Measurements from ENCODE around the gene SSR3.
"Not testable (repeated sequence)": the region's sequence is repeated elsewhere in the genome, so short reads cannot be mapped to it uniquely, and the experiment has no call there.

Gene SSR3

DNA sequence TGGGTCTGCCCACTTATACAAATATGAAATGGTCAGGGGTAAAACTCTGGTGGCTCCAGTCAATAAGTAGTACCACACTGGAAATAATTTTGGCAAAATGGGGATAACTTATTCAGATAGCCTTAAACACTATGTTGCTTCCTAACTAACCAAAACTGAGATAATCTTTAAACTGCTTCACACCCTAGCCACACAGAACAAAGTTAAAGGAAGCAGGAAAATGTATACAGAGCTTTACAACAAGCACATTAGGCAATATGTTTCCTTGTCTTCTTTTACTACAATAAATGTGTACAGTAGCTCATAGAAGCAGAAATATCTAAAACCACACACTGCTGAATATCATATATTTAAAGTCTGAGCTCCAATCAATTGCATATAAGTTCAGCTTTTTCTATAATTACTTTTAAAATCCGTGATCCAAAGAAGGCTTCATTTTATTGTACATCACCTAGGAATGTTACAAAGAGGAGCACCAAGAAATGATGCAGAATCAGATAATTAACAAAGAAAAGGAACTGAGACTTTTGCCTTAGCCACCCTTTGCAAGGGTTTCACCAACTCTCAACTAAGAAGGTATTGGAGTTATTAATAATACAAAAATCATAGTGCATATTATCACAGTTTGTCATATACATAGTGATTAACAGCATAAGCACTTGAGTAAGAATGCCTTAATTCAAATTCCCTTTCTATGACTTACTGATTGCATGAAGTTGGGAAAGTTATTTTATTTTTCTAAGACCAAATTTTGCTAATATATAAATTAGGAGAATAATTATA lies 9.2 kb upstream of the SSR3 start:
- no peaks in the 10 kb centered on the region for H3K9me3 ChIP-seq (ENCODE audit: control insufficient read depth, low read length)
- no peak overlapping the region for H3K9ac ChIP-seq (ENCODE audit: low read length)

DNA sequence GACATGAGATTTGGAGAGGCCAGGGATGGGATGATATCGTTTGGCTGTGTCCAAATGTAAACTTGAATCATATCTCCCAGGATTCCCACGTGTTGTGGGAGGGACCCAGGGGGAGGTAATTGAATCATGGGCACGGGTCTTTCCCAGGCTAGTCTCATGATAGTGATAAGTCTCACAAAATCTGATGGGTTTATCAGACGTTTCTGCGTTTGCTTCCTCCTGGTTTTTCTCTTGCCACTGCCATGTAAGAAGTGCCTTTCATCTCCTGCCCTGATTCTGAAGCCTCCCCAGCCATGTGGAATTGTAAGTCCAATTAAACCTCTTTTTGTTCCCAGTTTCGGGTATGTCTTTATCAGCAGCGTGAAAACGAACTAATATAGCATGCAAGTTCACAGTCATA lies 7.6 kb upstream of the SSR3 start:
- not testable (repeated sequence) for H3K4me3 ChIP-seq (ENCODE audit: low read length); H3K36me3 ChIP-seq (ENCODE audit: control insufficient read depth, insufficient read depth, low read length); H3K9ac ChIP-seq (ENCODE audit: low read length); H3K27me3 ChIP-seq (ENCODE audit: control insufficient read depth, insufficient read depth, low read length); H3K9me3 ChIP-seq (ENCODE audit: control insufficient read depth, low read length); H3K4me1 ChIP-seq (ENCODE audit: control insufficient read depth, insufficient read depth, low read length)

More for the DNA sequence above, 9.2 kb upstream of the SSR3 start:
- no peaks in the 10 kb centered on the region for H3K27me3 ChIP-seq (ENCODE audit: control insufficient read depth, insufficient read depth, low read length)
- no peak overlapping the region for H3K4me3 ChIP-seq (ENCODE audit: low read length)
- H3K36me3 ChIP-seq (ENCODE audit: control insufficient read depth, insufficient read depth, low read length) = no peaks in the 10 kb centered on the region
- H3K4me1 ChIP-seq (ENCODE audit: control insufficient read depth, insufficient read depth, low read length) = no peaks in the 10 kb centered on the region

DNA sequence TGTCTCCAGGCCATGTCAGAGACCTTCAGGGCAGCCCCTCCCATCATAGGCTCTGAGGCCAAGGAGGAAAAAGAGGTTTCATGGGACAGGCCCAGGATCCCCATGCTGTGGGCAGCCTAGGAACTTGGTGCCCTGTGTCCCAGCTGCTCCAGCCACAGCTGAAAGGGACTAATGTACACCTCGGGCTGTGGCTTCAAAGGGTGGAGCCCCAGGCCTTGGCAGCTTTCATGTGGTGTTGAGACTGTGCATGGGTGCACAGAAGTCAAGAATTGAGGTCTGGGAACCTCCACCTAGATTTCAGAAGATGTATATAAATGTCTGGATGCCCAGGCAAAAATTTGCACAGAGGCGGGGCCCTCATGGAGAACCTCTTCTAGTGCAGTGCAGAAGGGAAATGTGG lies 6.6 kb upstream of the SSR3 start:
- Histone ChIP-seq H3K9ac (ENCODE audit: low read length) (no peak overlapping the region), H3K36me3 (ENCODE audit: control insufficient read depth, insufficient read depth, low read length) (no peaks in the 10 kb centered on the region), H3K27me3 (ENCODE audit: control insufficient read depth, insufficient read depth, low read length) (no peaks in the 10 kb centered on the region), H3K4me3 (ENCODE audit: low read length) (no peak overlapping the region), H3K9me3 (ENCODE audit: control insufficient read depth, low read length) (no peaks in the 10 kb centered on the region), H3K4me1 (ENCODE audit: control insufficient read depth, insufficient read depth, low read length) (no peaks in the 10 kb centered on the region)

DNA sequence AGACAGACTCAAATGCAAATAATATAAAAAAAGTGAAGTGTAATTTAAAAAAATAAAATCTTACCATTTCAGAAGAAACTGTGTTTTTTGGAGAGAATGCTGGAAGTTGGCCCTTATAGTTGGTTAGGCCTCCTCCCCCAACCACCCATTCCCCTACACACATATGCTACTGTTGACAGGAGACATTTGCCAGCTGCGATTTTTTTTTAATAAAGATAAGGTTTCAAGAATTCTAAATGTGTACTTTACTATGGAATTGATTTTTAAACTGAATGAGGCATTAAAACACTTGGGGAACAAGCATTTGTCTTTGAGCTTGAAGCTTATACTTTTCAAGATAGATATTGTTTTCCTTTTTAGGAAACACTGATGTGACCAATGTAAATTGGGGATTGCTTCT lies 4.4 kb upstream of the SSR3 start:
- no peak overlapping the region for H3K9ac ChIP-seq (ENCODE audit: low read length)
- no peaks in the 10 kb centered on the region for H3K27me3 ChIP-seq (ENCODE audit: control insufficient read depth, insufficient read depth, low read length)
- no peaks in the 10 kb centered on the region for H3K9me3 ChIP-seq (ENCODE audit: control insufficient read depth, low read length)
- H3K4me1 ChIP-seq (ENCODE audit: control insufficient read depth, insufficient read depth, low read length) = no peaks in the 10 kb centered on the region
- no peaks in the 10 kb centered on the region for H3K36me3 ChIP-seq (ENCODE audit: control insufficient read depth, insufficient read depth, low read length)
- H3K4me3 ChIP-seq (ENCODE audit: low read length) = no peak overlapping the region

DNA sequence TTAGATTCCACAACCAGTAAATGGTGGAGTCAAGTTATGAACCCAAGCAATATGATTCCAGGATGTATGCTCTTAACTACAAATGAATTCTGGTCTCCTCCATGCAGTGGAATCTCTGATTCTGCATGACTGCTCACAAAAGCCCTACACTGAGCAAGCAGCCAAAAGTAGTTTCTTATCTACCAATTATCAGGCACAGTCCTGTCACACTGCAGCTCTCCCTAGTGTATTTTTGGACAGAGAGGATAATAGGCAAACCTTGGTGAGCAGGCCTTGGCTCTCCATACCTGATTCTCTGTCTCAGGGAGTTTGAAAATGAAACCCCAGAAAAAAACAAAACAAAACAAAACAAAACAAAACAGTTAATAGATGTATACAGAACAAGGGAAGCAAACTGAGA lies 3.5 kb upstream of the SSR3 start:
- H3K9ac ChIP-seq (ENCODE audit: low read length) = no peak overlapping the region
- H3K9me3 ChIP-seq (ENCODE audit: control insufficient read depth, low read length) = no peaks in the 10 kb centered on the region
- H3K4me1 ChIP-seq (ENCODE audit: control insufficient read depth, insufficient read depth, low read length) = peaks cover 5% of the 10 kb centered on the region
- no peaks in the 10 kb centered on the region for H3K36me3 ChIP-seq (ENCODE audit: control insufficient read depth, insufficient read depth, low read length)
- H3K27me3 ChIP-seq (ENCODE audit: control insufficient read depth, insufficient read depth, low read length) = no peaks in the 10 kb centered on the region
- H3K4me3 ChIP-seq (ENCODE audit: low read length) = no peak overlapping the region

DNA sequence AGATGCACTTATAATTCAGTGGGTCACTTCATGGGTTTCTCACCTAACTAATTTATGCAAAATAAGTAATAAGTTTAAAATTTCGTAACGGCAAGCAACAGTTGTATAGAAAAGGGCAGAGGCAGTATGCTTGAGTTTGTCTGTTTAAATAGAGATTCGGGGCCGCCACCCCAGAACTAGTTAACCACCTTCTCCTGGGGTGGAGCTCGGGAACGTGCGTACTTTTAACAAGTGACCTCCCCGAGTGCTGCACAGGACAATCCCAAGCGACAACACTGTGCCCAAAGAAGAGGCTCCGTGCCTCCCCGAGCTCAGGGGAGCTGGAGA lies 439 bp downstream of the SSR3 start:
- no peaks in the 10 kb centered on the region for H3K36me3 ChIP-seq (ENCODE audit: control insufficient read depth, insufficient read depth, low read length)
- no peaks in the 10 kb centered on the region for H3K9me3 ChIP-seq (ENCODE audit: control insufficient read depth, low read length)
- peaks cover 10% of the 10 kb centered on the region for H3K4me1 ChIP-seq (ENCODE audit: control insufficient read depth, insufficient read depth, low read length)
- H3K9ac ChIP-seq (ENCODE audit: low read length) = peak overlapping the region; percentile 83
- H3K27me3 ChIP-seq (ENCODE audit: control insufficient read depth, insufficient read depth, low read length) = no peaks in the 10 kb centered on the region
- peak overlapping the region; percentile 81 for H3K4me3 ChIP-seq (ENCODE audit: low read length)

DNA sequence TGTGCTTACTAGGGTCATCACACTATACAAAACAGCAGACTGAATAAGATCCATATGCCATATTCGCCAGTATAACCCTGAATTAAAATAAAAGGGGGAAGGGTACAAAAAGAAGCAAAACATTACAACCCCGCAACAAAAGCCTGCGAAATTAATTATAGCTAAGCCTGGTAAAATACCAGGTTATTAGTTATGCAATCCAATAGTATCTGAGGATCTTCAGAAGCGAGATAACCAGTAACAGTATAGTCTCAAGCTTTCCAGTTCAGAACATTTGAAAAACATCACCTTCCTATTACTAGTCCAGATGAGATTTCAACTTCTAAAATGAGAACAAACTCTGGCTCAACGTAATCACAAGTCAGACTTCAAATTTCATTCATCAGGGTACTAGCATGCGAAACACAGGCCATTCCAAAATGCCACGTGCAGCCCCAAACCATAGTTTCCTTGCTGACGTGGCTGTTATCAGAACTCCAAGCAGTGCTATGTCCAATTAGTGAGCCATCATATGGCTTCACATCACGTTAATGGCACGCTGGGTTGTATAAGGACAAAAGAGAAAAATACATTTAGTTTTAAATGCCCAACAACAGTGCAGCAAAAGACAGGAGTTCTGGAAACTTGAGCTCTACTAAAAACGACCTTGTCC lies 1.1 kb downstream of the SSR3 start:
- Histone ChIP-seq H3K4me1 (ENCODE audit: control insufficient read depth, insufficient read depth, low read length) (peaks cover 10% of the 10 kb centered on the region), H3K4me3 (ENCODE audit: low read length) (peak overlapping the region; percentile 81), H3K36me3 (ENCODE audit: control insufficient read depth, insufficient read depth, low read length) (no peaks in the 10 kb centered on the region), H3K9ac (ENCODE audit: low read length) (peak overlapping the region; percentile 83), H3K9me3 (ENCODE audit: control insufficient read depth, low read length) (no peaks in the 10 kb centered on the region), H3K27me3 (ENCODE audit: control insufficient read depth, insufficient read depth, low read length) (no peaks in the 10 kb centered on the region)

DNA sequence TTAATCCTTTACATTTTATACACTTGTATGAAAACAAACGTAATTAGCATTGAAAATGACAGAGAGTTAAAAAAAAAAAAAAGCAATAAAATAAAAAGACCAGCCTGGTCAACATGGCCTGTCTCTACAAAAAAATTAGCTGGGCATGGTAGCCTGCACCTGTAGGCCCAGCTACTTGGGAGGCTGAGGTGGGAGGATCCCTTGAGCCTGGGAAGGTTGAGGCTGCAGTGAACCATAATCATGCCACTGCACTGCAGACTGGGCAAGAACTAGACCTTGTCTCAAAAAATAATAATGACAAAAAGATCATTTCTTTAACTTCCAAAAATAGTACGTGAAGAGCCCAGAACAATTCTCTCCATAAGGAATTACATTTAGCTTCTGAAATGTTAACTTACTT lies 1.9 kb downstream of the SSR3 start:
- Histone ChIP-seq H3K9me3 (ENCODE audit: control insufficient read depth, low read length) (no peaks in the 10 kb centered on the region), H3K4me3 (ENCODE audit: low read length) (no peak overlapping the region)

DNA sequence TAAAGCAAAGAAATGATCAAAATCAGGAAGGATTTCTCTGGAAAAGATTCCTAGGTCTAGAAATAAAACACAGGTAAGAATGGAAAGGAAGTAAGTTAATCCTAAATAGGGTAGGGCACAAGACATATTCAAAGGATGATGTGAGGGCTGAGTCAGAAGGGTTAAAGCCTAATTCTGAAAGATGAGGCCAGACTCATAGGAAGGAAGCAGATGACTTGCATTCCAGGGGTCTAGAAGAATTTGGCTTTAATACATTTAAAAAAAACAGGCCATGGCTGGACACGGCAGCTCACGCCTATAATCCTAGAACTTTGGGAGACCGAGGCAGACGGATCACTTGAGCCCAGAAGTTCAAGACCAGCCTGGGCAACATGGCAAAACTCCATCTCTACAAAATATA lies 3.2 kb downstream of the SSR3 start:
- H3K4me3 ChIP-seq (ENCODE audit: low read length) = no peak overlapping the region
- no peak overlapping the region for H3K9ac ChIP-seq (ENCODE audit: low read length)
- no peaks in the 10 kb centered on the region for H3K27me3 ChIP-seq (ENCODE audit: control insufficient read depth, insufficient read depth, low read length)
- peaks cover 10% of the 10 kb centered on the region for H3K4me1 ChIP-seq (ENCODE audit: control insufficient read depth, insufficient read depth, low read length)
- no peaks in the 10 kb centered on the region for H3K9me3 ChIP-seq (ENCODE audit: control insufficient read depth, low read length)
- H3K36me3 ChIP-seq (ENCODE audit: control insufficient read depth, insufficient read depth, low read length) = no peaks in the 10 kb centered on the region

More for the DNA sequence above, 1.9 kb downstream of the SSR3 start:
- no peaks in the 10 kb centered on the region for H3K27me3 ChIP-seq (ENCODE audit: control insufficient read depth, insufficient read depth, low read length)
- no peaks in the 10 kb centered on the region for H3K36me3 ChIP-seq (ENCODE audit: control insufficient read depth, insufficient read depth, low read length)
- peaks cover 10% of the 10 kb centered on the region for H3K4me1 ChIP-seq (ENCODE audit: control insufficient read depth, insufficient read depth, low read length)
- no peak overlapping the region for H3K9ac ChIP-seq (ENCODE audit: low read length)

DNA sequence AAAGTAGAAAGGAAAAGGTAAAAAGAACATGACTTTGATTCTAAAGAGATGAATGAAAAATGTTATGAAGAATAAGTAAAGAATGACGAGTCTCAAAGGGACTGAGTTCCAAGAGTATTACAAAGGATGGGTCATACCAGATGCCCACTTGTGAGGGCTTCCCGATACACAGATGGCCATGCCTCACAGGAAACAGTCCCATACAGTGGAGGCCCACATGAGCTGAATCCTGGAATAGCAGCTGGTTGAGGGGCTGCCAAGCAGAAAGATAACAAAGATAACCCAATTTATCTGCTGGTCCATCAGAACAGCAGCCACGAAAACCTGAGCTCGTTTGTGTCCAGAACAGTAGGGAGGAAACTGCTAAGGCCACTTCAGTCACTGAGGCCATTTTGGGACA lies 3.7 kb downstream of the SSR3 start:
- H3K4me1 ChIP-seq (ENCODE audit: control insufficient read depth, insufficient read depth, low read length) = peaks cover 10% of the 10 kb centered on the region
- no peaks in the 10 kb centered on the region for H3K9me3 ChIP-seq (ENCODE audit: control insufficient read depth, low read length)
- no peaks in the 10 kb centered on the region for H3K36me3 ChIP-seq (ENCODE audit: control insufficient read depth, insufficient read depth, low read length)

DNA sequence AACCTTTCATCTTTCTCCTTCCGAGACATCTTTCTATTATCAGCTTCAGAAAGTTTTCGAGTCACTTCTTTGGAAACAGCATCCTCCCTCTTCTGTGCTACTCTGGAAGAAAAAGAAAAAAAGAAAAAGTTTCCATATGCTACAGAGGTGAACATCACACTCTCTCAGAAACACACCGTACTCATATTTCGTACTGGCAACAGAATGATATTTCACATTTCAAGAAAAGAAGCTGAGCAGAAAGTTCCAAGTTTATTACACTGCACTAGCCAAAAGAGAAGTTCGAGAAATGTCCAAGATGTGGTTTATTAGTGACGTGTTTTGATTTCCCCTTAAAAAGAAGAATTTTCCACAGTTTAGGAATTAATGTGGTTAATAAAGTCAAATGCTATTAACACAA lies 6.0 kb downstream of the SSR3 start:
- Histone ChIP-seq H3K4me1 (ENCODE audit: control insufficient read depth, insufficient read depth, low read length) (peaks cover 10% of the 10 kb centered on the region), H3K9me3 (ENCODE audit: control insufficient read depth, low read length) (no peaks in the 10 kb centered on the region), H3K4me3 (ENCODE audit: low read length) (no peak overlapping the region), H3K36me3 (ENCODE audit: control insufficient read depth, insufficient read depth, low read length) (no peaks in the 10 kb centered on the region), H3K27me3 (ENCODE audit: control insufficient read depth, insufficient read depth, low read length) (no peaks in the 10 kb centered on the region), H3K9ac (ENCODE audit: low read length) (no peak overlapping the region)

More for the DNA sequence above, 3.7 kb downstream of the SSR3 start:
- Histone ChIP-seq H3K4me3 (ENCODE audit: low read length) (no peak overlapping the region), H3K9ac (ENCODE audit: low read length) (no peak overlapping the region), H3K27me3 (ENCODE audit: control insufficient read depth, insufficient read depth, low read length) (no peaks in the 10 kb centered on the region)

DNA sequence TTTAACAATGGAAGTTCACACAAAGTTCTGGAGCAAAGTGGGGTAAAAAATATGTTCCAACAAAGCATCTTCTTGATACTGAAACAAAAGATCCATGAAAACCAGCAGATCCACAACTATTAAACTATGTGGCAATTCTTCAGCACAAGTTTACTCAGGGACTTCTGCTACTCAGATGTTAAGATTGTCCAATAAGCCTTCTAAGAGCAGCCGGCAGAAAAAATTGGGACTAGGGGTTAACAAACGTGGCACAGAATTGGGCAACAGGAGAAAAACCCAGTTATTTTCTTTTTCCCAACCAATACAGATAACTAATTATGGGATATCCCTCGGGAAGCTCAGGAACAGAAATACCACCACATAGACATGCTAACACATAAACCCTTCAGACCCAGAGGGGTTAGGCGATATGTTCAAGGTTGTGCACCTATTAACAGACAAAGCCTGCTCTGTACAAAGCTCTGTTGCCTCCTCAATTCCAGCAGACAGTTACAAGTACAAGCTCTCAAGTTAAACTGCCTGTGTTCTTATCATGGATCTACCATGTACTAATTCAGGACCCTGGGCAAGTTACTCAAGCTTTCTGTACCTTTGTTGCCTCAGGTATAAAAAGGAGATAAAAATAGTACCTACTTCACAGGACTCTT lies 6.8 kb downstream of the SSR3 start:
- Histone ChIP-seq H3K27me3 (ENCODE audit: control insufficient read depth, insufficient read depth, low read length) (no peaks in the 10 kb centered on the region), H3K36me3 (ENCODE audit: control insufficient read depth, insufficient read depth, low read length) (no peaks in the 10 kb centered on the region), H3K9me3 (ENCODE audit: control insufficient read depth, low read length) (no peaks in the 10 kb centered on the region), H3K9ac (ENCODE audit: low read length) (no peak overlapping the region), H3K4me3 (ENCODE audit: low read length) (no peak overlapping the region), H3K4me1 (ENCODE audit: control insufficient read depth, insufficient read depth, low read length) (peaks cover 4% of the 10 kb centered on the region)

Measured in mucosa of stomach (tissue), 1 donor.